IMR-90 (cell line): ENCODE results near the gene ATP8B2. TPM values are rescaled to one million over a fixed set of nuclear protein-coding genes. Genes with fewer than 3 reads are reported as not detected.

Experiments
- ATAC-seq: fragments of 200-7000 bp; cut with Tn5 transposase; 2 replicates; pipeline ENCODE4 v1.9.1; 2020; ENCODE audit warnings: low read depth, mild to moderate bottlenecking, moderate library complexity
- BruUV-seq: library from RNA; stranded (reverse); fragments of 400-500 nt; replicated peaks from 2 replicates; lab custom pipeline; 2021; lab: Mats Ljungman, UMichigan
- CTCF ChIA-PET: fragments of 300-600 bp; formaldehyde crosslinking; extraction: SDS; loops from one replicate; lab custom pipeline; 2021; ENCODE audit warnings: antibody characterized with exemption; lab: Yijun Ruan, JAX
- POLR2A ChIA-PET: fragments of 300-600 bp; sonication (Branson Sonifier 250); formaldehyde crosslinking; loops from one replicate; lab custom pipeline; 2022; ENCODE audit warnings: antibody characterized with exemption; ENCODE audit not compliant: unreplicated experiment; lab: Charles Lee
- DNase-seq: peaks from one replicate; pipeline ENCODE4 v3.0.0; 2013
- H2AFZ ChIP-seq: replicated peaks from 2 replicates; pipeline ENCODE3; 2013; ENCODE audit warnings: low read length, mild to moderate bottlenecking; ENCODE audit not compliant: poor library complexity
- H2AK5ac ChIP-seq: 2 replicates; pipeline ENCODE4 v1.6.1; 2013; ENCODE audit warnings: low read depth, low read length, inconsistent platforms
- H2AK9ac ChIP-seq: replicated peaks from 2 replicates; pipeline ENCODE3; 2013; ENCODE audit warnings: mild to moderate bottlenecking, low read depth, low read length, moderate library complexity; ENCODE audit not compliant: poor library complexity
- H2BK120ac ChIP-seq: 2 replicates; pipeline ENCODE4 v1.6.1; 2013; ENCODE audit warnings: low read depth, low read length, inconsistent platforms
- H2BK15ac ChIP-seq: 3 replicates; pipeline ENCODE4 v1.6.1; 2013; ENCODE audit warnings: low read depth, low read length, inconsistent platforms
- H2BK20ac ChIP-seq: 2 replicates; pipeline ENCODE4 v1.6.1; 2013; ENCODE audit warnings: low read depth, mild to moderate bottlenecking, inconsistent platforms, low read length, moderate library complexity
- H2BK5ac ChIP-seq: 2 replicates; pipeline ENCODE4 v1.6.1; 2013; ENCODE audit warnings: mild to moderate bottlenecking, low read depth, low read length, inconsistent platforms; ENCODE audit not compliant: poor library complexity, severe bottlenecking
- H3K14ac ChIP-seq: replicated peaks from 2 replicates; pipeline ENCODE4 v1.6.1; 2013; ENCODE audit warnings: low read depth, low read length, inconsistent platforms
- H3K18ac ChIP-seq: 2 replicates; pipeline ENCODE4 v1.6.1; 2013; ENCODE audit warnings: low read depth, low read length, control low read depth
- H3K23ac ChIP-seq: 2 replicates; pipeline ENCODE4 v1.6.1; 2013; ENCODE audit warnings: low read depth, low read length, inconsistent platforms
- H3K27ac ChIP-seq: 2 replicates; pipeline ENCODE4 v1.5.1; 2013; ENCODE audit warnings: mild to moderate bottlenecking, control low read depth, low read length; ENCODE audit not compliant: insufficient read depth
- H3K27me3 ChIP-seq: 2 replicates; pipeline ENCODE4 v1.6.1; 2013; ENCODE audit warnings: low read length; ENCODE audit not compliant: control insufficient read depth, insufficient read depth
- H3K36me3 ChIP-seq: 2 replicates; pipeline ENCODE4 v1.6.1; 2013; ENCODE audit warnings: low read length, mixed read lengths; ENCODE audit not compliant: control insufficient read depth, insufficient read depth
- H3K4ac ChIP-seq: 2 replicates; pipeline ENCODE4 v1.6.1; 2013; ENCODE audit warnings: low read depth, low read length, inconsistent platforms
- H3K4me1 ChIP-seq: 2 replicates; pipeline ENCODE4 v1.6.1; 2013; ENCODE audit warnings: low read length, mixed read lengths; ENCODE audit not compliant: control insufficient read depth, insufficient read depth
- H3K4me2 ChIP-seq: 2 replicates; pipeline ENCODE4 v1.6.1; 2013; ENCODE audit warnings: low read depth, mild to moderate bottlenecking, control low read depth, low read length, moderate library complexity
- H3K4me3 ChIP-seq: 2 replicates; pipeline ENCODE4 v1.5.1; 2013; ENCODE audit warnings: low read depth, mild to moderate bottlenecking, control low read depth, low read length, moderate library complexity; ENCODE audit not compliant: insufficient read depth
- H3K56ac ChIP-seq: 2 replicates; pipeline ENCODE4 v1.6.1; 2013; ENCODE audit warnings: low read length, inconsistent platforms; ENCODE audit not compliant: insufficient read depth; ENCODE audit errors: extremely low read depth
- H3K79me1 ChIP-seq, 2 experiments: 2 replicates each; pipeline ENCODE4 v1.6.1; 2013; ENCODE audit warnings: low read length in 2 of 2, inconsistent platforms in 1 of 2, low read depth in 1 of 2
- H3K9ac ChIP-seq: 2 replicates; pipeline ENCODE4 v1.6.1; 2013; ENCODE audit warnings: low read depth, low read length, control low read depth
- H3K9me1 ChIP-seq: 2 replicates; pipeline ENCODE4 v1.6.1; 2013; ENCODE audit warnings: low read length, inconsistent platforms; ENCODE audit not compliant: insufficient read depth
- H3K9me3 ChIP-seq: 2 replicates; pipeline ENCODE4 v1.6.1; 2013; ENCODE audit warnings: low read length; ENCODE audit not compliant: control insufficient read depth, insufficient read depth
- H4K20me1 ChIP-seq: 2 replicates; pipeline ENCODE4 v1.6.1; 2013; ENCODE audit warnings: low read length, inconsistent platforms; ENCODE audit not compliant: insufficient read depth
- H4K5ac ChIP-seq: 2 replicates; pipeline ENCODE4 v1.6.1; 2013; ENCODE audit warnings: mild to moderate bottlenecking, low read depth, low read length, control low read depth
- H4K8ac ChIP-seq, 2 experiments: 2 replicates each; pipeline ENCODE4 v1.6.1; 2013; ENCODE audit warnings: low read depth in 2 of 2, low read length in 2 of 2, control low read depth in 1 of 2, inconsistent platforms in 1 of 2
- H4K91ac ChIP-seq: 2 replicates; pipeline ENCODE4 v1.6.1; 2013; ENCODE audit warnings: low read depth, low read length, inconsistent platforms; ENCODE audit not compliant: insufficient read depth
- BHLHE40 ChIP-seq: fragments of 150-350 bp; IDR thresholded peaks from 2 replicates; pipeline ENCODE4 v1.6.1; 2016; ENCODE audit warnings: mild to moderate bottlenecking, low read depth, low read length
- CEBPB ChIP-seq: IDR thresholded peaks from 2 replicates; pipeline ENCODE4 v1.6.1; 2012; ENCODE audit warnings: low read depth, low read length, improper control_type of control experiment
- CHD1 ChIP-seq: IDR thresholded peaks from 2 replicates; pipeline ENCODE4 v1.6.1; 2012; ENCODE audit warnings: low read depth, low read length, improper control_type of control experiment
- CTCF ChIP-seq: conservative IDR thresholded peaks from 2 replicates; pipeline ENCODE4 v1.5.1; 2012; ENCODE audit warnings: mild to moderate bottlenecking, low read depth, low read length, improper control_type of control experiment
- ELK1 ChIP-seq: fragments of 150-350 bp; IDR thresholded peaks from 2 replicates; pipeline ENCODE4 v1.6.1; 2016; ENCODE audit warnings: low read depth, mild to moderate bottlenecking, low read length, moderate library complexity, borderline replicate concordance
- FOS ChIP-seq: fragments of 150-350 bp; IDR thresholded peaks from 2 replicates; pipeline ENCODE4 v1.6.1; 2016; ENCODE audit warnings: low read depth, low read length
- MAFK ChIP-seq: IDR thresholded peaks from 2 replicates; pipeline ENCODE4 v1.6.1; 2012; ENCODE audit warnings: low read depth, low read length, improper control_type of control experiment
- MAZ ChIP-seq: IDR thresholded peaks from 2 replicates; pipeline ENCODE4 v1.6.1; 2012; ENCODE audit warnings: low read depth, mild to moderate bottlenecking, low read length, improper control_type of control experiment, moderate library complexity, borderline replicate concordance
- MXI1 ChIP-seq: IDR thresholded peaks from 2 replicates; pipeline ENCODE4 v1.6.1; 2012; ENCODE audit warnings: low read depth, mild to moderate bottlenecking, low read length, moderate library complexity, borderline replicate concordance
- NFE2L2 ChIP-seq: fragments of 150-350 bp; IDR thresholded peaks from 2 replicates; pipeline ENCODE4 v1.6.1; 2016; ENCODE audit warnings: low read depth, mild to moderate bottlenecking, low read length
- POLR2A ChIP-seq: IDR thresholded peaks from 2 replicates; pipeline ENCODE4 v1.6.1; 2012; ENCODE audit warnings: mild to moderate bottlenecking, low read depth, low read length
- RAD21 ChIP-seq: IDR thresholded peaks from 2 replicates; pipeline ENCODE4 v1.6.1; 2012; ENCODE audit warnings: low read length, improper control_type of control experiment
- RCOR1 ChIP-seq: IDR thresholded peaks from 2 replicates; pipeline ENCODE4 v1.6.1; 2012; ENCODE audit warnings: mild to moderate bottlenecking, low read length, improper control_type of control experiment; ENCODE audit not compliant: insufficient replicate concordance
- RFX5 ChIP-seq: IDR thresholded peaks from 2 replicates; pipeline ENCODE4 v1.8.0; 2012; ENCODE audit warnings: low read depth, mild to moderate bottlenecking, low read length, moderate library complexity
- SMC3 ChIP-seq: fragments of 150-350 bp; IDR thresholded peaks from 2 replicates; pipeline ENCODE4 v1.6.1; 2016; ENCODE audit warnings: low read depth, mild to moderate bottlenecking, antibody characterized with exemption, low read length, moderate library complexity
- dilution Hi-C: fragments of 300-500 bp; cut with HindIII; formaldehyde crosslinking; loops from one replicate; pipeline ENCODE4 v1.14.3; 2018; ENCODE audit warnings: low sequenced_read_pairs; ENCODE audit not compliant: unreplicated experiment
- in situ Hi-C: fragments of 300-500 bp; cut with MboI; formaldehyde crosslinking; loops from 3 replicates; pipeline ENCODE4 v1.14.3; 2019; ENCODE audit warnings: low sequenced_read_pairs, inconsistent platforms, mixed read lengths
- intact Hi-C: fragments of 100-400 bp; cut with micrococcal nuclease; formaldehyde crosslinking; loops from 2 replicates; pipeline ENCODE4 v1.10.0; 2022
- polyA plus RNA-seq, 3 experiments: library from polyadenylated mRNA; depleted of rRNA; stranded (reverse); fragments of >200 nt; gene quantifications; 2 replicates each; pipeline ENCODE4 v1.2.3, GENCODE V29; 2012; ENCODE audit warnings: low replicate concordance in 1 of 3
- total RNA-seq: library from RNA; depleted of rRNA; stranded (reverse); fragments of >200 nt; gene quantifications from 2 replicates; pipeline ENCODE4 v1.2.3, GENCODE V29; 2012

ATP8B2 gene
- total and polyA plus RNA-seq, 2 of the 4 experiments (the other 2 are of a cell fraction): 79.4 to 91.0 TPM

- Histone ChIP-seq H3K9me1 (peaks cover 21% of the 10 kb centered on the region), H2BK20ac (no peak overlapping the region), H3K56ac (no peak overlapping the region), H3K79me1 (peaks cover 28 to 67% of the 10 kb centered on the region in 2 experiments), H4K5ac (no peak overlapping the region), H4K8ac (no peak overlapping the region), H2BK120ac (no peak overlapping the region), H3K36me3 (peaks cover 40% of the 10 kb centered on the region), H3K27me3 (no peaks in the 10 kb centered on the region), H4K91ac (no peak overlapping the region), H2AFZ (no peak overlapping the region), H3K4me1 (peaks cover 31% of the 10 kb centered on the region), H4K20me1 (peaks cover 39% of the 10 kb centered on the region; the same call in 1 of the 2 replicates), H3K27ac (no peak overlapping the region), H3K4me2 (no peak overlapping the region), H2AK9ac (no peak overlapping the region), H3K18ac (no peak overlapping the region), H3K9ac (no peak overlapping the region), H2AK5ac (no peak overlapping the region), H3K4me3 (no peak overlapping the region), H2BK5ac (no peak overlapping the region), H2BK15ac (no peak overlapping the region), H3K14ac (no peak overlapping the region), H3K4ac (no peak overlapping the region), H3K9me3 (no peaks in the 10 kb centered on the region), H3K23ac (no peak overlapping the region)
- DNase-seq (no peak), ATAC-seq (no peak)
- BruUV-seq: no TSS peak
- in situ Hi-C loops: no loop called here
- POLR2A ChIA-PET: no interaction called here
- intact Hi-C loops: no loop called here
- CTCF ChIA-PET: no interaction called here
- TF ChIP-seq CHD1 (no peak), MXI1 (no peak), MAZ (no peak), NFE2L2 (no peak), SMC3 (no peak), ELK1 (no peak), RFX5 (no peak), FOS (no peak), BHLHE40 (no peak), POLR2A (no peak), MAFK (no peak), RCOR1 (no peak), CTCF (no peak), CEBPB (no peak), RAD21 (no peak)
- dilution Hi-C loops: no loop called here
Observed at GRCh38 chr1:154330669-154331068, 5.3 kb downstream of the ATP8B2 start.
